ENCODE results near the gene CDHR3.

The CDHR3 gene

GRCh38 chr7:106031300-106032035, 68.4 kb downstream of the CDHR3 start:
- TF ChIP-seq, protein P1, sequence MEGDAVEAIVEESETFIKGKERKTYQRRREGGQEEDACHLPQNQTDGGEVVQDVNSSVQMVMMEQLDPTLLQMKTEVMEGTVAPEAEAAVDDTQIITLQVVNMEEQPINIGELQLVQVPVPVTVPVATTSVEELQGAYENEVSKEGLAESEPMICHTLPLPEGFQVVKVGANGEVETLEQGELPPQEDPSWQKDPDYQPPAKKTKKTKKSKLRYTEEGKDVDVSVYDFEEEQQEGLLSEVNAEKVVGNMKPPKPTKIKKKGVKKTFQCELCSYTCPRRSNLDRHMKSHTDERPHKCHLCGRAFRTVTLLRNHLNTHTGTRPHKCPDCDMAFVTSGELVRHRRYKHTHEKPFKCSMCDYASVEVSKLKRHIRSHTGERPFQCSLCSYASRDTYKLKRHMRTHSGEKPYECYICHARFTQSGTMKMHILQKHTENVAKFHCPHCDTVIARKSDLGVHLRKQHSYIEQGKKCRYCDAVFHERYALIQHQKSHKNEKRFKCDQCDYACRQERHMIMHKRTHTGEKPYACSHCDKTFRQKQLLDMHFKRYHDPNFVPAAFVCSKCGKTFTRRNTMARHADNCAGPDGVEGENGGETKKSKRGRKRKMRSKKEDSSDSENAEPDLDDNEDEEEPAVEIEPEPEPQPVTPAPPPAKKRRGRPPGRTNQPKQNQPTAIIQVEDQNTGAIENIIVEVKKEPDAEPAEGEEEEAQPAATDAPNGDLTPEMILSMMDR (IDR thresholded peaks at IDR 0.05; ENCODE audit: insufficient read depth, low read length, poor library complexity, severe bottlenecking): no peak
- Histone ChIP-seq H3K27me3 (replicated peaks; ENCODE audit: control insufficient read depth, insufficient read depth, low read length) (0 out of 2 replicates have a peak, but pooled peaks cover 1% of the 10 kb centered on the region), H3K36me3 (ENCODE audit: control insufficient read depth, insufficient read depth, low read length) (no peaks in the 10 kb centered on the region), H3K4me3 (replicated peaks; ENCODE audit: low read depth, low read length) (no peak overlapping the region)
- DNase-seq (ENCODE audit: extremely low read depth, insufficient read length): no peak

DNA sequence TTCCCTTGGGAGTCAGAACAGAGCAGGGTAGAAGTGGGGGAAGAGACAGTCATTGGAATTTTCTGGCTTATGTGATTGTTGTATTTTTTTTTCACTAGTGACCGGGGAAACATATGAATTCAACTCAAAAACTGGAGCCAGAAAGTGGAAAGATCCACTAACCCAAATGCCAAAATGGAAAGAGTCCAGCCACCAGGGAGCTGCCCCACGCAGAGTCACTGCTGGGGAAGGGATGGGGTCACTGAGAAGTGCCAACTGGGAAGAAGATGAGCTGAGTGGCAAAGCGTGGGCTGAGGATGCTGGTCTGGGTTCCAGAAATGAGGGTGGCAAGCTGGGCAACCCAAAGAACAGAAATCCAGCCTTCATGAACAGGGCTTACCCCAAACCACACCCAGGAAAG, 69.2 kb downstream of the CDHR3 start:
- TF ChIP-seq, protein P1 (IDR thresholded peaks at IDR 0.05; ENCODE audit: insufficient read depth, low read length, poor library complexity, severe bottlenecking): no peak
- 0 out of 2 replicates have a peak, but pooled peaks cover 1% of the 10 kb centered on the region for H3K27me3 ChIP-seq (replicated peaks; ENCODE audit: control insufficient read depth, insufficient read depth, low read length)

GRCh38 chr7:106033735-106034134, 70.7 kb downstream of the CDHR3 start:
- Histone ChIP-seq H3K27me3 (replicated peaks; ENCODE audit: control insufficient read depth, insufficient read depth, low read length) (0 out of 2 replicates have a peak, but pooled peaks cover 1% of the 10 kb centered on the region), H3K36me3 (ENCODE audit: control insufficient read depth, insufficient read depth, low read length) (no peaks in the 10 kb centered on the region), H3K4me3 (replicated peaks; ENCODE audit: low read depth, low read length) (no peak overlapping the region)
- no peak for DNase-seq (ENCODE audit: extremely low read depth, insufficient read length)
- TF ChIP-seq, protein P1 (IDR thresholded peaks at IDR 0.05; ENCODE audit: insufficient read depth, low read length, poor library complexity, severe bottlenecking): no peak

More for the DNA sequence above, 69.2 kb downstream of the CDHR3 start:
- no peak for DNase-seq (ENCODE audit: extremely low read depth, insufficient read length)
- Histone ChIP-seq H3K36me3 (ENCODE audit: control insufficient read depth, insufficient read depth, low read length) (no peaks in the 10 kb centered on the region), H3K4me3 (replicated peaks; ENCODE audit: low read depth, low read length) (no peak overlapping the region)

DNA sequence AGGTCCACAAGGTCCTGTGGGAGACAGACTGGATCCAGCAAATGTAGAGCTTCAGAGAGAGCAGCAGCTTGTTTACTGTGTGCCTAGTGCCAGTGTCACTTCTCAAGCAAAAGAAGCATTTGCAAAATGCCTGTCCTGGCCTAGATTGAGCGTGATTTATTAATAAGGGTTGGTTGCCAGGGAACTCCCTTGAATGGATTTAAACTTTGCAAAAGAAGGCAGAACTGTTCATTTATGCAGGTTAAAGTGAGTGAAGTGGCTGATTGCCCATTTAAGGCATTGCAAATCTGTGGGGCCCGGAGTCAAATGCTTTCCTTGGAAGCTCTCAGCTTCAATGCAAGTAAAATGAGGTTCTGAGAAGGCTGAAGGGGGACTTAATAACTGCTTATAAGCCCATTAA, 71.3 kb downstream of the CDHR3 start:
- Histone ChIP-seq H3K4me3 (replicated peaks; ENCODE audit: low read depth, low read length) (no peak overlapping the region), H3K27me3 (replicated peaks; ENCODE audit: control insufficient read depth, insufficient read depth, low read length) (0 out of 2 replicates have a peak, but pooled peaks cover 1% of the 10 kb centered on the region), H3K36me3 (ENCODE audit: control insufficient read depth, insufficient read depth, low read length) (no peaks in the 10 kb centered on the region)
- TF ChIP-seq, protein P1 (IDR thresholded peaks at IDR 0.05; ENCODE audit: insufficient read depth, low read length, poor library complexity, severe bottlenecking): no peak
- DNase-seq (ENCODE audit: extremely low read depth, insufficient read length): no peak

DNA sequence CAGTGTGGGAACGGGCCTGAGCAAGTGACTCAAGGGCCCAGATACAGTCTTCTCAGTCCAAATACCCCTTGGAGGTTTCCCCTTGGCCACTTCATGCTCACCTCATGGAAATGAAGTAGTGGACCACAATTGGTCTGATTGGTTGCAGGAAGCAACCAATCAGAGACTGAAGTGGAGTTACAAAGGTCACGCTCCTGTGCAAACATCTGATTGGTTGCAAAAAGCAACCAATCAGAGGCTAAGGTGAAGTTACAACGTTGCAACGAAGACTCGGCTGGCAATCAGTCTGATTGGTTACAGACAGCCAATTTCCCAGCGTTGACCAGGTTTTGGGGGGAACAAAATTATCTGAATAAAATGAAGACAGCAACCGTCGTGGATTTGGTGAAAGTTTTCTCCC, 72.5 kb downstream of the CDHR3 start:
- Histone ChIP-seq H3K27me3 (replicated peaks; ENCODE audit: control insufficient read depth, insufficient read depth, low read length) (no peaks in the 10 kb centered on the region), H3K4me3 (replicated peaks; ENCODE audit: low read depth, low read length) (no peak overlapping the region), H3K36me3 (ENCODE audit: control insufficient read depth, insufficient read depth, low read length) (no peaks in the 10 kb centered on the region)
- DNase-seq (ENCODE audit: extremely low read depth, insufficient read length): no peak
- TF ChIP-seq, protein P1 (IDR thresholded peaks at IDR 0.05; ENCODE audit: insufficient read depth, low read length, poor library complexity, severe bottlenecking): no peak
